ENCODE results near the gene GRB10. TPM values are rescaled to one million over a fixed set of nuclear protein-coding genes. Genes with fewer than 3 reads are reported as not detected.

Gene GRB10
- total and polyA plus RNA-seq, 2 experiments from 2014 or later = 35.0 to 154 TPM

DNA sequence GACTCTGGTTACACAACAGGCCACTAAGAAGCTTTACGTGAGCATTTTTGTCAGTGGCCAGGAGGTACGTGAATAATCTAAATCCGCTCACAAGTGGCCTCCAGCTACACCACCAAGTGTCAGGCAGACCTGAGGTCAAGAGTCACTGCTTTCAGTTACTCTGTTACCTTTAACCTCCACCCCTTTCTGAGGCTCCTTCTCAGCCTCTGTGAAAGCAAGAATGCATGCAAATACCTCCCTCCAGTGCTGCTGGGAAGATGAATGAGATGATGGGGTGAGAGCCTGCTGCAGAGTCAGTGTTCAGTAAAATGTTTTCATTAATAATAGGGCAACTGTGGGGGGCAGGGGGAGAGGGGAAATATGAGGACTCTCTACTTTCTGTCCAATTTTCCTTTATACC, 228.7 kb downstream of the GRB10 start:
- no peak for DNase-seq (ENCODE audit: low spot score)
- H3K9me2 ChIP-seq (ENCODE audit: insufficient read depth) = no peaks in the 10 kb centered on the region
- H3K27ac ChIP-seq (ENCODE audit: low read depth) = no peak overlapping the region
- H3K4me3 Mint-ChIP-seq = no peak overlapping the region
- no peak overlapping the region for H2AFZ ChIP-seq
- no peaks in the 10 kb centered on the region for H3K27me3 ChIP-seq (ENCODE audit: insufficient read depth)
- no peaks in the 10 kb centered on the region for H3K36me3 ChIP-seq (ENCODE audit: insufficient read depth)
- no peaks in the 10 kb centered on the region for H3K4me1 ChIP-seq (ENCODE audit: insufficient read depth)
- H3K79me2 ChIP-seq (replicated peaks; ENCODE audit: insufficient read depth) = no peaks in the 10 kb centered on the region
- no peak overlapping the region for H3K27ac Mint-ChIP-seq
- peak; percentile 50 for ATAC-seq
- no peaks in the 10 kb centered on the region for H3K9me3 Mint-ChIP-seq
- peaks cover 6% of the 10 kb centered on the region for H3K27me3 Mint-ChIP-seq (ENCODE audit: insufficient read depth, low read depth, poor library complexity)
- H3K4me1 Mint-ChIP-seq = peaks cover 17% of the 10 kb centered on the region
- H3K4me3 ChIP-seq = no peak overlapping the region
- H3K36me3 Mint-ChIP-seq (ENCODE audit: low read depth) = no peaks in the 10 kb centered on the region
- H3K4me2 ChIP-seq = no peak overlapping the region
- H4K20me1 ChIP-seq (replicated peaks; ENCODE audit: insufficient read depth) = no peaks in the 10 kb centered on the region
- no peaks in the 10 kb centered on the region for H3F3A ChIP-seq (replicated peaks; ENCODE audit: low read depth)
- no peak for TF ChIP-seq CTCF (conservative IDR thresholded peaks at IDR 0.05; ENCODE audit: low read depth in 2 of 2)

DNA sequence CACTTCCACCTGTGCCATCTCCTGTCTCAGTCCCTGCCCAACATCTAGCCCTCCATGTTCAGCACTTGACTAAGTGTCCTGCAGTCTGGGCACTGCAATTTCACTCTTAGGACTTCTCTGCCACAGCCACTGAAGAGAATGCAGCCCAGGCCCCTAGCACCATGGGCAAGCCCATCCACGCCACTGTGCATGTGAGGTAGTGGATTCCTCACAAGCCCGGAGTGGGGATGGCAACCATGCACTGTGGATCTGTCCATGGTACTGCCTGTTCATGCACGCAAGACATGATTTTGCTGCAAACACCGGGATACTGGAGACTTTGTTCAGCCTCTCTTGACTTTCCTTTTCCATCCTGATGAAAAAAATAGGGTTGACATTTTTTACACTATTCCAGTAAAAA, 229.8 kb downstream of the GRB10 start:
- no peaks in the 10 kb centered on the region for H3K9me3 Mint-ChIP-seq
- Histone ChIP-seq H3K79me2 (replicated peaks; ENCODE audit: insufficient read depth) (no peaks in the 10 kb centered on the region), H3K27ac (ENCODE audit: low read depth) (no peak overlapping the region), H3K27me3 (ENCODE audit: insufficient read depth) (no peaks in the 10 kb centered on the region), H2AFZ (no peak overlapping the region), H3K4me2 (no peak overlapping the region), H3K9me2 (ENCODE audit: insufficient read depth) (no peaks in the 10 kb centered on the region), H4K20me1 (replicated peaks; ENCODE audit: insufficient read depth) (no peaks in the 10 kb centered on the region), H3F3A (replicated peaks; ENCODE audit: low read depth) (no peaks in the 10 kb centered on the region), H3K4me1 (ENCODE audit: insufficient read depth) (no peaks in the 10 kb centered on the region), H3K36me3 (ENCODE audit: insufficient read depth) (no peaks in the 10 kb centered on the region), H3K4me3 (no peak overlapping the region)
- peak; percentile 57 for DNase-seq (ENCODE audit: low spot score)
- H3K36me3 Mint-ChIP-seq (ENCODE audit: low read depth) = no peaks in the 10 kb centered on the region
- H3K4me1 Mint-ChIP-seq = peaks cover 17% of the 10 kb centered on the region
- H3K27me3 Mint-ChIP-seq (ENCODE audit: insufficient read depth, low read depth, poor library complexity) = peaks cover 6% of the 10 kb centered on the region
- H3K4me3 Mint-ChIP-seq = no peak overlapping the region
- no peak for TF ChIP-seq NANOG (IDR thresholded peaks at IDR 0.05; ENCODE audit: borderline replicate concordance)
- TF ChIP-seq, protein P1, sequence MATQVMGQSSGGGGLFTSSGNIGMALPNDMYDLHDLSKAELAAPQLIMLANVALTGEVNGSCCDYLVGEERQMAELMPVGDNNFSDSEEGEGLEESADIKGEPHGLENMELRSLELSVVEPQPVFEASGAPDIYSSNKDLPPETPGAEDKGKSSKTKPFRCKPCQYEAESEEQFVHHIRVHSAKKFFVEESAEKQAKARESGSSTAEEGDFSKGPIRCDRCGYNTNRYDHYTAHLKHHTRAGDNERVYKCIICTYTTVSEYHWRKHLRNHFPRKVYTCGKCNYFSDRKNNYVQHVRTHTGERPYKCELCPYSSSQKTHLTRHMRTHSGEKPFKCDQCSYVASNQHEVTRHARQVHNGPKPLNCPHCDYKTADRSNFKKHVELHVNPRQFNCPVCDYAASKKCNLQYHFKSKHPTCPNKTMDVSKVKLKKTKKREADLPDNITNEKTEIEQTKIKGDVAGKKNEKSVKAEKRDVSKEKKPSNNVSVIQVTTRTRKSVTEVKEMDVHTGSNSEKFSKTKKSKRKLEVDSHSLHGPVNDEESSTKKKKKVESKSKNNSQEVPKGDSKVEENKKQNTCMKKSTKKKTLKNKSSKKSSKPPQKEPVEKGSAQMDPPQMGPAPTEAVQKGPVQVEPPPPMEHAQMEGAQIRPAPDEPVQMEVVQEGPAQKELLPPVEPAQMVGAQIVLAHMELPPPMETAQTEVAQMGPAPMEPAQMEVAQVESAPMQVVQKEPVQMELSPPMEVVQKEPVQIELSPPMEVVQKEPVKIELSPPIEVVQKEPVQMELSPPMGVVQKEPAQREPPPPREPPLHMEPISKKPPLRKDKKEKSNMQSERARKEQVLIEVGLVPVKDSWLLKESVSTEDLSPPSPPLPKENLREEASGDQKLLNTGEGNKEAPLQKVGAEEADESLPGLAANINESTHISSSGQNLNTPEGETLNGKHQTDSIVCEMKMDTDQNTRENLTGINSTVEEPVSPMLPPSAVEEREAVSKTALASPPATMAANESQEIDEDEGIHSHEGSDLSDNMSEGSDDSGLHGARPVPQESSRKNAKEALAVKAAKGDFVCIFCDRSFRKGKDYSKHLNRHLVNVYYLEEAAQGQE (IDR thresholded peaks at IDR 0.05; ENCODE audit: unreplicated experiment) = peak; percentile 87
- no peak overlapping the region for H3K27ac Mint-ChIP-seq
- ATAC-seq = peak; percentile 63

DNA sequence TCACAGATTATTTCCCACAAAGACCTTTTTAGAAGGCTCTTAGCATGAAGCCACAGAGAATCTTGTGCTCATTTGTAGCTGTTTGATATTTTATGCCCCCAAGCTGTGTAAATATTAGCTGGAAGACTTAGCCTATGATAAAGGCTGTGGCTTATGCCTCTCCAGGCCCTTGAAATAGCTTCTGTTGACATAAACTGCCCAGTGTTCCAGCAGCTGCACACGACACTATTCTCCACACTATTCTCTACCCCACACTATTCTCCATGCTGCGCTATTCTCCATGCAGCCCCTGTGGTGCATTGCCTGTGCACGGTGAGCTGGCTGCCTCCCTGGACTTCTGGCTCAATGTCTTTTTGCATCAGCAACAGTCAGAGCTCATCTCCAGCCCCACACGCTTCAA, 230.6 kb downstream of the GRB10 start:
- Histone ChIP-seq H3K36me3 (ENCODE audit: insufficient read depth) (no peaks in the 10 kb centered on the region), H4K20me1 (replicated peaks; ENCODE audit: insufficient read depth) (no peaks in the 10 kb centered on the region), H3K79me2 (replicated peaks; ENCODE audit: insufficient read depth) (no peaks in the 10 kb centered on the region), H3K4me1 (ENCODE audit: insufficient read depth) (no peaks in the 10 kb centered on the region), H2AFZ (no peak overlapping the region), H3K9me2 (ENCODE audit: insufficient read depth) (no peaks in the 10 kb centered on the region), H3K4me3 (no peak overlapping the region), H3K27ac (ENCODE audit: low read depth) (no peak overlapping the region), H3K27me3 (ENCODE audit: insufficient read depth) (no peaks in the 10 kb centered on the region), H3F3A (replicated peaks; ENCODE audit: low read depth) (no peaks in the 10 kb centered on the region), H3K4me2 (no peak overlapping the region)
- H3K36me3 Mint-ChIP-seq (ENCODE audit: low read depth) = no peaks in the 10 kb centered on the region
- peaks cover 17% of the 10 kb centered on the region for H3K4me1 Mint-ChIP-seq
- H3K4me3 Mint-ChIP-seq = no peak overlapping the region
- ATAC-seq (no peak), DNase-seq (ENCODE audit: low spot score) (no peak)
- H3K27ac Mint-ChIP-seq = no peak overlapping the region
- peaks cover 6% of the 10 kb centered on the region for H3K27me3 Mint-ChIP-seq (ENCODE audit: insufficient read depth, low read depth, poor library complexity)
- H3K9me3 Mint-ChIP-seq = no peaks in the 10 kb centered on the region
- TF ChIP-seq, protein P1 (IDR thresholded peaks at IDR 0.05; ENCODE audit: unreplicated experiment) = no peak
- TF ChIP-seq ETS1 (IDR thresholded peaks at IDR 0.05) (no peak), EZH2phosphoT487 (IDR thresholded peaks at IDR 0.05; ENCODE audit: unreplicated experiment) (no peak), POLR2AphosphoS5 (IDR thresholded peaks at IDR 0.05; ENCODE audit: low read depth) (no peak)

All from GM23338 (cell line).